Stimulated activated CD4-positive, alpha-beta T cell treated with anti-CD3 and anti-CD28 coated beads, Interleukin-2, amount 100 ng/mL, for 48 hours (primary cell): ENCODE results near the gene INSRR.
A peak's percentile ranks its signal among the peaks of the same experiment; 100 is the strongest.

Experiments
- DNase-seq, 2 donors: peaks; one replicate each; pipeline ENCODE4 v3.0.0-alpha.2; 2020

Gene INSRR

DNA sequence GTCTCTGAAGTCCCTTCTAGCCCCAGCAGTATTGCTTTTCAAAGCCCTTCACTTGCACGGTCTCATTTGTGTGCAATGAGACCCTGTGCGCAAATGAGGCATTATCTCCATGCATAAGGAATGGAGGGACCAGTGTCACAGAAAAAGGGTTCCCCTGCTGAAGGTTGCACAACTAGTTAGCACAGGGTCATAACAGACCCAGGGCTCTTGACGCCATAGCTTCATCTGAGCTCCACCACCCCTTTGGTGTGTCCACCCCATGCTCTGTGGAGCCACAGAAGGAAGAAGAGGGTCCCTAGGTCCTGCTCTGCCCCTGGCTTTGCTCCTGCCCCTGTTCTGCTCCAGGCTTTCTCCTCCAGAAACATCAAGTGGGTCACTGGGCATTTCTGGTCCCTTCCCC, 54.9 kb downstream of the INSRR start:
- DNase-seq = no peak

DNA sequence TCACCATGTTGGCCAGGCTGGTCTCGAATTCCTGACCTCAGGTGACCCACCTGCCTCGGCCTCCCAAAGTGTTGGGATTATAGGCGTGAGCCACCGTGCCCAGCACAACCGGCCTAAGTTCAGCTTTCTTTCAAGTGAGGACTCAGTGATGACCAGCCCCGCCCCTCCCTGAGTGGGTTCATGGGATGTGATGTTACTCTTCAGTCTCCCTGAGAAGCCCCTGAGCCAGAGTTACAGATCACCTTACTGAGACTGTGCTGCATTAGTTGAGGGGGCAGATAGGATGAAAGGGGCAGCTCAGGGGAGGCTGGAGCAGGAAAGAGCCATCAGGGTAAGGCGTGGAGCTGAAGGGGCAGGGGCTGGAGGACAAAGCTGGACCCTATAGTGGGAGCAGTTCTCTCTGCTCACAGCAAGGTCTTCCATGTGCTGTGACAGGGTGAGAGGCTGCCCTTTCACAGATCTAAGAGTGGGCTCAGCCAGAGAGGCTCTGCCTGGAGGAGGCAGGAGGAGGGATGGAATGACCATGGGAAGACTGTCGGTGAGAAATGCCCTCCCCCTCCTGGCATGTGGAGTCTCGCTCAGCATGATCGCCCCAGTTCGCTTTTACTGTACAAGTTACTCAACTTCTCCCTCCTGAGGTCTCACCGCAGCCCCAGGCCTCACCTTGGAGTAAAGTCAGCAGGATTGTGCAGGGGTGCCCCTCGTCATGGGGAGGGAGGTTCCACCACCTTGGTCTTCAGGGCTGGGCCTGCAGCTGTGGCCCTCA, 55.6 kb downstream of the INSRR start:
- no peak for DNase-seq

DNA sequence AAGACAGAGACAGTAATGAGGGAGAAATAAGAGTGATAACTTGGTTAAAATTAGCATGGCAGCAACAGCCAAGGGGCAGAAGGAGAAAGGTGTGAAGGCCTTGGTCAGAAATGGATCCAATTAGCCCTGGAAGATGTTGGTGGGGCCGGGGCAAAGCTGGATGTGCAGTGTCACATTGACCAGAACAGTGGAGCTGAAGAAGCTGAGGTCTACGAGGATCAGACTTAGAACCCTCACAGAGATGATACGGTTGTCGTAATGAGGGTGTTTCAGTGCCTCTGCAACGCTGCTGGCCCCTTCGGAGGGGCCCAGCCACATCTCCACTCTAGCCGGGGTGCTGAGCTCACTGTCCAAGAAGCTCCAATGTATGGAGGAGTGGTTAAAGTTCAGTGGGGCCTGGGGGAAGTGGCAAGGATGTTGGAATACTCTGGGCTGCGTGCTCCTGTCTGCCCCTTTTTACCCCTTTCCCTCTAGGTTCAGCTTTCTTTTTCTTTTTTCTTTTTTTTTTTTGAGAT, 56.4 kb downstream of the INSRR start:
- DNase-seq = no peak

DNA sequence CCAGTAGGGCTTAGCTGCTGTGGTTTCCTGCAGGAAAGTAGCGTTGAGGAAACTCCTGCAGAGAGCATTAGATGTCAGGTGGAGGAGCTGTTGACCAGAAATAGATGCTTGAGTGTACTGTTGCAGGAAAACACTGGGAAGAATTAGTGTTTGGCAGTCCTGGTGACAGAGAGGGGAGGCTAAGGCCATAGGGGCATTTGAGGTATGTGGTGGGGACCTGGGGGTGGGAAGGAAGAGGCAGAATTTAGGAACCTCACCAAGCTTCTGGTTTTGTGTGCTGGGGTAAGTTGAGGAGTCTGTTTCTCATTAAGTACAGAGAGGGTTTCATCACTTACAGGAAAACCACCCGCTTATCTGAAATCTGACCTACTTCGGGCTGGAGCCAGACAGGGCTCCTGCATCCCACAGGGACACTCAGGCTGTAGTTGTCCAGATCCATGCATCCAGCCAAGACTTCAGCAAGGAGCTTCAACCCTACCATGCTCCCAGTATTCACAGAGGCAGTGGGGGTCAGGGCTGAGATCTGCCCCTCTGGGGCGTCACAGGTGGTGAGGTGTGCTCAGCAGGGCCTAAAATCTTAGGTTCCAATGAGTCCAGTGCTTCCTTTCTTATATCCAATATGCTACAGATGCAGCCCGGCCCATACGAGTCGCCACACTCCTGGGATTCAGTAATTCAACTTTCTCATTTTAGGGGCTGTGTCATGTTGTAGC, 57.4 kb downstream of the INSRR start:
- no peak for DNase-seq

DNA sequence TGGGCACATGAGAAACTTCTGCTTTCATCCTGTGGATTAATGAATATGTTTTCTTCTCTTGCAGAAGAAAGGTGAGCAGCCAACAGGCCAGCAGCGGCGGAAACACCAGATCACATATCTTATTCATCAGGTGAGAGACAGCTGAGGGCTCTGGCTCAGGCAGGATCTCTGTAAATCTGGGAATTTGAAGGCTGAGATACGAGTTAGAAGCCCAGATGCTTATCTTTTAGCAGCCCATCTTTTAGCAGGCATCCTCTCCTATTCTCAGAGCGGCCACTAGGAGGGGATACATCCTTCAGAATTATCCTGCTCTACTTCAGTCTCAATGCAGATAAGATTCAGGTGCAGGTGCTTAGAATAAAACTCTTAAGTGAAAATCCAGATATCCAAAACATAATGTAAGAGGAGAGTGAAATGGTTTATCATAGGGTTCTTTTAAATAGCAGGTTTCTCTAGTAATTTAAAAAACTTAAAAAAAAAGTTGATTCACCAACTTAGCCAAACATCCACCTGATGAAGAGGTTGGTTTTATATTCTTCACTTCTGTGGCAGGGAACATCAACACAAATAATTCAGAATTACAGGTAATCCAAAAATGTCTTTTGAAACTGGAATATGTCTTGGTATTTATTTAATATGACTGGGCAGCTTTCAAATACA, 61.6 kb downstream of the INSRR start:
- peak in 1 of 2 donors; percentile 46 for DNase-seq

DNA sequence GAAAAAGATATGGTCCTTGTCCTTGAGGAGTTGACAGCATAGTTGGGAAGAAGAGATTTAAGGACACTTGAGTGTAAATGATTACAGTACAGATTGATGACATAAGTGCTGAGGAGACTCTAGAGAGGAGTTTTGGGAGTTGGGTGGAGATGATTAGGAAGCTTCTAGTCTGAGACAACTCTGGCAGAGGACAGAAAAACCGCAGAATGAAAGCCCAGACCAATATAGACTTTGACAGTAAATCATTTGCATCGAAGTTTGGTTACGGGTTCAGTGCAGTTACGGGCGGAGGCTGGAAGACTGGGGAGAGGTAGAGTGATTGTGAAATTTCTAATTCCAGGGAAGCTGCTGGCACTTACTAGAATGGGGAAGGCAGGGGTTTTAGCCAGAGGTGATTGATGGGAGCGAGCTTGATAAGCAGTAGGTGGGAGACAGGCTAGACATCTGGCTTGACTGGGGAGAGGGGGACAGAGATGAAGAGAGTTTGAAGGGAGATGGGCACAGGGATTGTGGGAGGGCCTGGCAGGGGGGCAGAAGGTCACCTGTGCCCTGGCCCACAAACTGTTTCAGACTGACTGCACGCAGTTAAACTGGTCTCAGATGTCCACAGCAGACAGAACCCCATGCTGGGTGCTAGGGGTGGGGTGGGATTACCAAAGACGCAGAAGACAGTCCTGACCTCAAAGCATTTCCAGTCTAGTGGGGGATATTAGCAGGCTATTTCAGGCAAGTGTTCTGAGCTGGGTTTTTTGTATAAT, 62.4 kb downstream of the INSRR start:
- no peak for DNase-seq

DNA sequence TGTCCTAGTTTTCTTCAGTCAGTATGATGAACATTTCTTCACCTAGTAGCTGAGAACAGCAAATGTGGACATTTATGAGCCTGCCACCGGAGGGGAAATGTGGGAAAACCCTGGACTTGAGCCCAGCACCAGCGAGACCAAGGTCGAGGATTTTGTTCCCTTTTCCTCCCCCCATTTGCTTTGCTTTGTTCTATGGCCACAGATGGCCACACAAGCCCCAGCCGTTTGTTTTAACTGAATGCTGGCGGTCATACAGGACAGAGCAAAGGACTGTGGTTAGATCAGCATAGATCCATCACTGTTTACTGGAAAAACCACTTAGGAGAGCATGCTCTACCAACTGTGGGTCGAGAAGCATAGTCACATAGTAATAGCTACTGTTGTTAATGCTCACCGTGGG, 63.1 kb downstream of the INSRR start:
- no peak for DNase-seq

DNA sequence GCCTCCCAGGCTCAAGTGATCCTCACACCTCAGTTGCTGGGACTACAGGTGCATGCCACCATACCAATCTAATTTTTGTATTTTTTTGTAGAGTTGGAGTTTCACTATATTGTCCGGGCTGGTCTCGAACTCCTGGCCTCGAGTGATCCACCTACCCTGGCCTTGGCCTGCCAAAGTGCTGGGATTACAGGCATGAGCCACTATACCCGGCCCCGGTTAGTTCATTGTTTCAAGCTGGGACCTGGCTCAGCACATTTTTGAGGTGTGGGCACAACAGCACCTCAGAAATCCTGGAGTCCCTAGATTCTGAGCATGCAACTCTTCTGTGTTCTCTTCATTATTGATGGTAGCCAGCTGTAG, 63.6 kb downstream of the INSRR start:
- no peak for DNase-seq

DNA sequence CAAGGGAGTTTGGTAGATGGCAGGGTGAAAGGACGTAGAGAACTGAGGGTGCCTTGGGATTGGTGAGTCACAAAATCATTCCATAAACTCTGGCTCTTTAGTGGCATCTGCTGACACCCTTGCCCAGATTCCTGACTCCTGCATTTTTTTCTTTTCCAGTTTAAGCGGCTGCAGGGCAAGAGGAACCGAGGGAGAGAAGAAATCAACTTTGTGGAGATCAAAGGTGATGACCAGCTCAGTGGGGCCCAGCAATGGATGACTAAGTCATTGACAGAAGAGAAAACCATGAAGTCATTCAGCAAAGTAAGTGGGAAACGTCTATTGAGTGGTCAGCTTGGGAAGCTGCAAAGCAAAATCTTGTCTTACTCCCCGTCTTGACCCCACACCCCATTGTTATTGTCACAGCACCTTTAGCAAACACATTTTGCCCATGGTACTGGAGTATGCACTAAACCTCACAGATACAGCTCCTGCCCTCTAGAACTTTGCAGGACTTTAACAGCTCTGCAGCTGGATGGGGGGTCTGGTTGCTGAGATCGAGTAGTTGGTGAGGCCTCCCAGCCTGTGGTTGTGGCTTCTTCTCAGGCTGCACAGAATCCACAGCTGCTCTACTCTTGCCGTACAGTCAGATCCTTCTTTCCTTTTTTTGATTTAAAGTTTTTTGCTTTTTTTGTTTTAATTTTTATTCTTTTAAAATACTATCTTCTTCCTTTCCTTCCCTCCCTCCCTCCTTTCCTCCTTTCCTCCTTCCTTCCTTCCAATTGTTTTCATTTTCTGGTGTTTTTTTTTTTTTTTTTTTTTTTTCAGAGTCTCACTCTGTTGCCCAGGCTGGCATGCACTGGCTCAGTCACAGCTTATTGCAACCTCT, 64.2 kb downstream of the INSRR start:
- DNase-seq = no peak
